NCI-H2196 treated with DMSO at 0.1 percent for 48 hours (cell line): ENCODE measurements around the gene ZSCAN20.
"Not testable (repeated sequence)": the region's sequence is repeated elsewhere in the genome, so short reads cannot be mapped to it uniquely, and the experiment has no call there.

Experiments
- DNase-seq: peaks from one replicate; lab custom pipeline; 2025; ENCODE audit not compliant: unreplicated experiment; lab: John Stamatoyannopoulos, UW

ZSCAN20 gene

GRCh38 chr1:33477451-33477850 lies 5.0 kb downstream of the ZSCAN20 start:
- no peak for DNase-seq

- no peak for DNase-seq
Observed at GRCh38 chr1:33482412-33482811, 10.0 kb downstream of the ZSCAN20 start.

GRCh38 chr1:33488624-33489023 lies 16.2 kb downstream of the ZSCAN20 start:
- DNase-seq, result no peak

GRCh38 chr1:33494929-33495328 lies 22.5 kb downstream of the ZSCAN20 start:
- no peak for DNase-seq

GRCh38 chr1:33497410-33497809 lies 25.0 kb downstream of the ZSCAN20 start:
- no peak for DNase-seq

- DNase-seq, result no peak
Observed at GRCh38 chr1:33500547-33500946, 28.1 kb downstream of the ZSCAN20 start.

- no peak for DNase-seq
Observed at GRCh38 chr1:33501309-33501708, 28.9 kb downstream of the ZSCAN20 start.

GRCh38 chr1:33501774-33502173 lies 29.3 kb downstream of the ZSCAN20 start:
- DNase-seq, result no peak

GRCh38 chr1:33502726-33503125 lies 30.3 kb downstream of the ZSCAN20 start:
- no peak for DNase-seq

- no peak for DNase-seq
Observed at GRCh38 chr1:33503506-33503905, 31.1 kb downstream of the ZSCAN20 start.

GRCh38 chr1:33507661-33508060 lies 35.2 kb downstream of the ZSCAN20 start:
- no peak for DNase-seq

- no peak for DNase-seq
Observed at GRCh38 chr1:33508151-33508550, 35.7 kb downstream of the ZSCAN20 start.

GRCh38 chr1:33509276-33509675 lies 36.8 kb downstream of the ZSCAN20 start:
- not testable (repeated sequence) for DNase-seq

GRCh38 chr1:33512226-33513011 lies 40.0 kb downstream of the ZSCAN20 start:
- no peak for DNase-seq

- DNase-seq, result no peak
Observed at GRCh38 chr1:33515112-33515511, 42.7 kb downstream of the ZSCAN20 start.

- DNase-seq, result no peak
Observed at GRCh38 chr1:33515607-33516006, 43.2 kb downstream of the ZSCAN20 start.

GRCh38 chr1:33516428-33516827 lies 44.0 kb downstream of the ZSCAN20 start:
- DNase-seq, result no peak

GRCh38 chr1:33516891-33517567 lies 44.6 kb downstream of the ZSCAN20 start:
- DNase-seq, result no peak

GRCh38 chr1:33517596-33518250 lies 45.3 kb downstream of the ZSCAN20 start:
- no peak for DNase-seq

GRCh38 chr1:33519240-33519884 lies 46.9 kb downstream of the ZSCAN20 start:
- DNase-seq, result no peak

GRCh38 chr1:33524586-33524985 lies 52.1 kb downstream of the ZSCAN20 start:
- DNase-seq, result no peak

- no peak for DNase-seq
Observed at GRCh38 chr1:33527934-33528333, 55.5 kb downstream of the ZSCAN20 start.
